ENCODE data around the gene CACNA2D4.
"Not testable (repeated sequence)": the region's sequence is repeated elsewhere in the genome, so short reads cannot be mapped to it uniquely, and the experiment has no call there.

Gene CACNA2D4

GRCh38 chr12:1830401-1830845 lies 88.0 kb downstream of the CACNA2D4 start:
- no peak for DNase-seq

DNA sequence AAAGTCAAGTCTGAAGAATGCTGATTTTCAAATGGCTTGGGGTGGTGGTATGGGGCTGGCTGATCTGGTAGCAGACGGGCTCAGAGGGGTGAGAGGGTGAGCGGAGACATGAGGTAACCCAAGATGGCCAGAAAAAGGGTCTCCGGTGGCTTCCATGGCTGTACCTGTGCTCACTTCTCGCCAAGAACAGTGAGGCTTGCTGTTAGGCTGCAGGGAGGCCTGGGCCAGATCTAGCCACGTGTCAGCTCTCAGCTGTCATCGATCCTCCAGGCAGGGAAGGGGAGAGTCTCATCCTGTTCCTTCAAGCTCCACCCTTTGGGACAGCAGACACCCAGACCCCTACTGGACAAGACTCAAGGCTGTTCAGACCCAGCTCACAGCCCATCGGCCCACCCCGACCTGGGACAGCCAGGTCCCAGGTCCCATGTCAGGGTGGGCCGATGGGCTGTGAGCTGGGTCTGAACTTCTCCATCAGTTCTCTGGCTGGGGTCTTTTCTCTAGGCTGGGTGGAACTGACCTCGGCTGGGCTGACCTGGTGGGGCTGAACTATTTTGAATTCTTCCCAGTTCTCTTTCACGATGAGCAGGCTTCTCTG lies 89.0 kb downstream of the CACNA2D4 start:
- no peak for DNase-seq

GRCh38 chr12:1828856-1829255 lies 89.6 kb downstream of the CACNA2D4 start:
- no peak for DNase-seq

GRCh38 chr12:1827826-1828805 lies 90.3 kb downstream of the CACNA2D4 start:
- no peak for DNase-seq

DNA sequence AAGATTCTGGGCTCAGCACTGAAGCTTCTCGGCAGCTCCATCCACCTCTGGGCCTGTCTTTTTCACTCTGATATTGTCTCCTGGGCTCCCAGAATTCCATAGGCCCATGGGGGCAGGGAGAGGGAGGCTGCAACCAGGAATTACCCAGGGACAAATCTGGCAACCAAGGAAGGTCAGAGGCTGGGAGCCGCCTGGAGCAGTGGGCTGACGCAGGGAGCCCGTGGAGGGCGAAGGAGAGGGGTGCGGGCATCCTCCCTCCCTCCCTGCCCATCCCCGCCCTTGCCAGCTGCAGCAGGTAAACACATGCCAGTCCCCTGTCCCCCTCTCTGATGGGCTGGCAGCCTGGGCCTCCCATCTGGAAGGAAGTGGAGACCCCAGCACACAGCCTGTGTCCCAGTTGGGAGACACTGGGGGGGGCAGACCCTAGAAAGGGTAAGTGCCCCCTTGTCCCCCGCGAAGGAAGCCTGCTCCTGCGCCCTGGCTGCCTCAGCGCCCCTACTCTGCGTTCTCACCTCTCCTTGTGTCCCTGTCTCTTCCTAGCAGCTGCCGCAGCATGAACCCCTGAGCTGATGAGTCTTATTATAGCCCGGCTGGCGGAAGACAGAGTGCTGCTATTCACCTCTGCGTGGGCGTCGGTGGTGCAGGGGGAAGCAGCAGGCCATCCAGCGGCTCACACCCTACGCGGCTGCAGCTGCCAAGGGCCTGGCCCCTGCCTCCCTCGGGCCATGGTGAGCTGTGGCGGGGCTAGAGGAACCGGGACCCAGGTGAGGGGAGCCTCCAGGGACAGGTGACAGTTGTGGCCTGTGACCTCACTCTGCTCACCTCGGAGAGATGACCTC lies 91.4 kb downstream of the CACNA2D4 start:
- no peak for DNase-seq

DNA sequence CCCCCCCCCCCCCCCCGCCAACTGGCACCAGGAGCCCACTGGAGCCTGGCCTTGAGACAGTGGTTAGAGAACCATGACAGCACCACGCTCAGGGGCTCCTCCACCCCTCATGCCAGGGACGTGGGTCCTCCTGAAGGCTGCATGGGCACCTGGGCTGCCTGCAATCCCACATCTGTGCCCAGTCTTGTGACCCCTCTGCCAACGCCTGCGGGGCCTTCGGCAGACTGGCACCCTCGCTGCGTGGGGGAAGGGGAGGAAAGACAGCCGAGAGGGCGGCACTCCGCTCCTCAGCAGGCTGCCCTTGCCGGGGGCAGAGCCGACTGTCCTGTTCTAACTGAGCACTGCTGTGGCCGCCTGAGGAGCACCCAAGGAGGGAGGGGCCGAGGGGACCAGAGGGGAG lies 92.1 kb downstream of the CACNA2D4 start:
- DNase-seq: no peak

DNA sequence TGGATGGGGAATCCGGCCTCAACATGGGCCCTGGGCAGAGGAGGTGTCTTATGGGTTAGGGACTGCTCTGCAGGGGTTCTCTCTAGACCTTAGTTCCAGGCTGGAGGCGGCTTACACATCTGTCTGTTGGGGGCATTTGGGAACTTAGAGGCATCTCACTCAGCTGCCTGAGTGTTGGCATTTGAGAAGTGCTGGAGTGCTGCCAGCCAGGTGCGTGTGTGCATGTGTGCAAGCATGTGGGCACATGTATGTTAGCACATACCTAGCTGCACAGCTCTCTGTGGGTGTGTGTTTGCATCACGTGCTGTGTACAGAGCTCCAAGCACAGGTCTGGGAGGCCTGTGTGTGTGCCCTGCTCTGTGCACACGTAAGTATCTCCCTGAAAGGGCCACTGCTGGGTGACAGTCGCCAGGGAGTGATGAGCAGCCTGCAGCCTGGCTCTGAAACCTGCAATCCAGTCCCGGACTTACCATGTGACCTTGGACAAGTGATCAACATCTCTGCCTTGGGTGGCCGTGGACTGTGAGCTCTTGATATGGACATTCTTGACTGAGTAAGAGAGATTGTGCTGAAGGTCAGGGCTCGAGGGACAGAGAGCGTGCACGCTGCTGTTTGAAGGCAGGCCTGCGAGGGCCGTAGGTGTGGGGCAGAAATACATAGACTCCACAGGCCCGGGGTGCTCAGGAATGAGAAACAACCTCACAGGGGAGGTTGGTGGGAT lies 92.9 kb downstream of the CACNA2D4 start:
- no peak for DNase-seq

GRCh38 chr12:1823237-1823636 lies 95.2 kb downstream of the CACNA2D4 start:
- no peak for DNase-seq

- DNase-seq: no peak
Measured at GRCh38 chr12:1822699-1823098, 95.8 kb downstream of the CACNA2D4 start.

GRCh38 chr12:1821805-1822204 lies 96.6 kb downstream of the CACNA2D4 start:
- DNase-seq: no peak

- no peak for DNase-seq
Measured at GRCh38 chr12:1820896-1821291, 97.6 kb downstream of the CACNA2D4 start.

GRCh38 chr12:1820191-1820895 lies 98.1 kb downstream of the CACNA2D4 start, which contains the start of gene LRTM2:
Gene LRTM2, plus strand, starts transcription at chr12:1820565. Its CDS starts 7,584 bp downstream, at chr12:1828149.
- DNase-seq: no peak

GRCh38 chr12:1819571-1819970 lies 98.9 kb downstream of the CACNA2D4 start:
- DNase-seq: no peak

- DNase-seq: no peak
Measured at GRCh38 chr12:1819050-1819449, 99.4 kb downstream of the CACNA2D4 start.

GRCh38 chr12:1817928-1818327 lies 100.5 kb downstream of the CACNA2D4 start:
- not testable (repeated sequence) for DNase-seq

DNA sequence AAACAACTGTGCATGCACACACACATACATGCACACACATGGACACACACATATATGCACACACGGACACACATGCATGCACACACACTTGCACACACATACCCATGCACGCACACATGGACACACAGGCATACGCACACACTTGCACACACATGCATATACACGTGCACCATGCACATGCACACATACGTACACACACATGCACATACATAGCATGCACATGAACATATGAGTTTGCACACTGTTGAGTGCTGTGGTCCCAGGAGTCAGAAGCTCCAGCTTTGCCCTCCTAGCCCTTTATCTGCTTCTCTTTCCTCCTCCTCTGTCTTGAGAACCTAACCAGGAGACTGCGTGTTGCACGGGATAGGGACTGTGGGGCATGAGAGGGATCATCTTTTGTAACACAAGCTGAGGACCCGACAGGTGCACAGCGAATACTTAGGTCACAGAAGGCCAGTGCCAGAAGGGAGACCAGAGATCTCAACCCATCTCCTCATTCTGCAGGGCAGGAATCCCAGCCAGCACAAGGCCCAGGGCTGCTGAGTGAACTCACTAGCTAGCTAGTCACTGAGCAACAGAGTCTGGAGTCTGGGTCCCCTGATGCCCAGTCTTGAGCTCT lies 101.6 kb downstream of the CACNA2D4 start:
- no peak for DNase-seq

- peak; percentile 37 for DNase-seq
Measured at GRCh38 chr12:1815814-1816729, 102.4 kb downstream of the CACNA2D4 start.

GRCh38 chr12:1815108-1815507 lies 103.3 kb downstream of the CACNA2D4 start:
- DNase-seq: no peak

DNA sequence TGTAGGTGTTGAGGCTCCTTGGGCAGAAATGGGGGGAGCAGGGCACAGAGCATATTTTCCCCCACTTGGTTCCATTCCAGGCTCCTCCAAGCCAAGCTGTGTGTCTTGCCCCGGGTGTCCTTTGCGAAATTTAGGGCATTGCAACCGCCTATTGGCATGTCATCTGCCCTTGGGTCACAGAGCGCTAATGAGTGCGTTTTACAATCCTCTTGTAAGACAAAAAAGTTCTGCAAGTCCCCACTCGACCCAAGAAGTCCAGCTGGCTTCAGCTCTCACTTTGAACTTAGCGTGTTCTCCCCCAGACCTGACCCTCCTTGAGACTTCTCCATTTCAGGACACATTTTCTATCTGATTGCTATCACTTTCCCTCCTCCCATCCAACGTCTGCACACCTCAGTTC lies 104.2 kb downstream of the CACNA2D4 start:
- DNase-seq: no peak

GRCh38 chr12:1812650-1813302 lies 105.7 kb downstream of the CACNA2D4 start:
- peak; percentile 73 for DNase-seq

Data from SIG-M5 (cell line).